Gastrocnemius medialis (tissue), 4 donors: ENCODE results near the gene VPS41. TPM values are rescaled to one million over a fixed set of nuclear protein-coding genes. Genes with fewer than 3 reads are reported as not detected.

Source experiments
- ATAC-seq, 2 donors: fragments of 150-250 bp; one replicate each; pipeline ENCODE4 v1.9.1; 2016
- DNase-seq, 2 donors: peaks; one replicate each; pipeline ENCODE4 v3.0.0-alpha.2; 2019
- H3K27ac ChIP-seq, 4 donors: fragments of 200-600 bp; sonication (generic); 1 replicate in 1 of 4; 2 replicates in 3 of 4; pipeline ENCODE4 v1.5.1; 2016 to 2018; ENCODE audit warnings: mild to moderate bottlenecking in 2 of 4, moderate library complexity in 1 of 4
- H3K27me3 ChIP-seq, 3 donors: fragments of 200-600 bp; sonication (generic) in 2 of 3; 1 replicate in 1 of 3; 2 replicates in 2 of 3; pipeline versions ENCODE4 v1.5.1 to v1.6.0; 2016 to 2019; ENCODE audit warnings: mild to moderate bottlenecking in 1 of 3, moderate library complexity in 1 of 3
- H3K36me3 ChIP-seq, 2 donors: fragments of 200-600 bp; sonication (generic) in 1 of 2; one replicate each; pipeline ENCODE4 v1.5.1; 2017 to 2018
- H3K4me1 ChIP-seq, 2 donors: fragments of 200-600 bp; sonication (generic) in 1 of 2; one replicate each; pipeline ENCODE4 v1.5.1; 2016 to 2017; ENCODE audit warnings: mild to moderate bottlenecking in 2 of 2
- H3K4me3 ChIP-seq, 4 donors: fragments of 200-600 bp; sonication (generic) in 3 of 4; 1 replicate in 1 of 4; 2 replicates in 3 of 4; pipeline ENCODE4 v1.5.1; 2016 to 2019; ENCODE audit warnings: mild to moderate bottlenecking in 2 of 4
- H3K9me3 ChIP-seq, 3 donors: fragments of 200-600 bp; sonication (generic) in 2 of 3; 1 replicate in 1 of 3; 2 replicates in 2 of 3; pipeline ENCODE4 v1.5.1; 2016 to 2019
- CTCF ChIP-seq, 5 experiments: fragments of 450-650 bp in 3 of 5; fragments of 200-600 bp in 2 of 5; sonication (generic) in 2 of 5; IDR thresholded peaks in 4 of 5; conservative IDR thresholded peaks in 1 of 5; 1 replicate in 4 of 5; 2 replicates in 1 of 5; pipeline ENCODE4 v1.5.1; 2016 to 2019; ENCODE audit warnings: antibody characterized with exemption in 5 of 5, mild to moderate bottlenecking in 3 of 5, moderate library complexity in 3 of 5
- POLR2A ChIP-seq, 2 donors: fragments of 450-650 bp; IDR thresholded peaks; one replicate each; pipeline ENCODE4 v1.6.1; 2017; ENCODE audit warnings: antibody characterized with exemption in 2 of 2, mild to moderate bottlenecking in 2 of 2, moderate library complexity in 2 of 2
- in situ Hi-C, 4 donors: fragments of 200-750 bp; cut with MboI; loops; one replicate each; pipeline versions ENCODE4 v1.15.0 to v1.8.0; 2017; ENCODE audit warnings: low sequenced_read_pairs in 4 of 4
- intact Hi-C: fragments of 100-400 bp; cut with DNase I; formaldehyde crosslinking; loops from one replicate; pipeline ENCODE4 v1.15.1; 2023; ENCODE audit warnings: low total_unique reads
- total RNA-seq, 4 donors: library from RNA; depleted of rRNA; stranded (reverse); fragments of >200 nt; gene quantifications; one replicate each; pipeline versions ENCODE4 v1.1.0 to v1.2.3, GENCODE V29; 2016

Gene VPS41
- total RNA-seq, 4 donors from 2014 or later, result 6.3 to 15.3 (median 11.6) TPM

- Histone ChIP-seq H3K36me3 (no peaks in the 10 kb centered on the region), H3K4me3 (no peak overlapping the region), H3K27ac (no peak overlapping the region), H3K27me3 (no peaks in the 10 kb centered on the region), H3K4me1 (peaks cover 0 to 3% of the 10 kb centered on the region in 2 donors), H3K9me3 (no peaks in the 10 kb centered on the region)
- in situ Hi-C loops, result no loop called here
- intact Hi-C loops, result no loop called here
- ATAC-seq (no peak), DNase-seq (no peak)
- TF ChIP-seq CTCF (IDR thresholded peaks at IDR 0.05 in 4 of 5, conservative IDR thresholded peaks at IDR 0.05 in 1 of 5) (no peak), POLR2A (IDR thresholded peaks at IDR 0.05) (no peak)
Measured at GRCh38 chr7:38842746-38843145, 66.2 kb downstream of the VPS41 start.

GRCh38 chr7:38840736-38841460 lies 68.1 kb downstream of the VPS41 start:
- H3K27ac ChIP-seq, result no peak overlapping the region
- H3K27me3 ChIP-seq, result no peaks in the 10 kb centered on the region
- ATAC-seq (no peak), DNase-seq (no peak)
- H3K4me3 ChIP-seq, result no peak overlapping the region
- TF ChIP-seq POLR2A (IDR thresholded peaks at IDR 0.05) (no peak), CTCF (IDR thresholded peaks at IDR 0.05 in 4 of 5, conservative IDR thresholded peaks at IDR 0.05 in 1 of 5) (no peak)
- intact Hi-C loops, result no loop called here
- H3K36me3 ChIP-seq, result no peaks in the 10 kb centered on the region
- in situ Hi-C loops, result no loop called here
- H3K4me1 ChIP-seq, result peaks cover 0 to 3% of the 10 kb centered on the region in 2 donors
- no peaks in the 10 kb centered on the region for H3K9me3 ChIP-seq

- H3K4me3 ChIP-seq, result no peak overlapping the region
- DNase-seq, result no peak
- H3K36me3 ChIP-seq, result no peaks in the 10 kb centered on the region
- peaks cover 0 to 3% of the 10 kb centered on the region in 2 donors for H3K4me1 ChIP-seq
- no peak overlapping the region for H3K27ac ChIP-seq
- H3K27me3 ChIP-seq, result no peaks in the 10 kb centered on the region
- intact Hi-C loops (no loop called here), in situ Hi-C loops (no loop called here)
- no peaks in the 10 kb centered on the region for H3K9me3 ChIP-seq
- TF ChIP-seq CTCF (IDR thresholded peaks at IDR 0.05 in 4 of 5, conservative IDR thresholded peaks at IDR 0.05 in 1 of 5) (no peak), POLR2A (IDR thresholded peaks at IDR 0.05) (no peak)
- ATAC-seq, result no peak
Measured at GRCh38 chr7:38839851-38840250, 69.1 kb downstream of the VPS41 start.

GRCh38 chr7:38838725-38839385 lies 70.1 kb downstream of the VPS41 start:
- TF ChIP-seq CTCF (IDR thresholded peaks at IDR 0.05 in 4 of 5, conservative IDR thresholded peaks at IDR 0.05 in 1 of 5) (no peak), POLR2A (IDR thresholded peaks at IDR 0.05) (no peak)
- H3K27me3 ChIP-seq, result no peaks in the 10 kb centered on the region
- in situ Hi-C loops (no loop called here), intact Hi-C loops (no loop called here)
- DNase-seq (no peak), ATAC-seq (no peak)
- H3K27ac ChIP-seq, result no peak overlapping the region
- H3K9me3 ChIP-seq, result no peaks in the 10 kb centered on the region
- no peaks in the 10 kb centered on the region for H3K36me3 ChIP-seq
- H3K4me1 ChIP-seq, result peaks cover 0 to 3% of the 10 kb centered on the region in 2 donors
- no peak overlapping the region for H3K4me3 ChIP-seq
